GM18505 (cell line): ENCODE data around the gene SAP130.

ENCODE experiments used
- ATAC-seq: cut with Tn5 transposase; IDR thresholded peaks from one replicate; pipeline ENCODE4 v1.9.1; 2021; ENCODE audit not compliant: unreplicated experiment
- POLR2A ChIP-seq: IDR thresholded peaks from 4 replicates; pipeline ENCODE4 v1.6.1; 2011; ENCODE audit warnings: borderline replicate concordance; ENCODE audit not compliant: insufficient read depth, insufficient read length; ENCODE audit errors: extremely low read depth

Gene SAP130

GRCh38 chr2:127954857-127955256 lies 73.0 kb downstream of the SAP130 start:
- no peak for TF ChIP-seq POLR2A
- no peak for ATAC-seq

- ATAC-seq = no peak
Measured at GRCh38 chr2:127953849-127954248, 74.0 kb downstream of the SAP130 start.

GRCh38 chr2:127953128-127953718 lies 74.6 kb downstream of the SAP130 start:
- TF ChIP-seq POLR2A = no peak
- ATAC-seq = no peak

More at GRCh38 chr2:127953849-127954248, 74.0 kb downstream of the SAP130 start:
- TF ChIP-seq POLR2A = no peak

GRCh38 chr2:127951026-127951425 lies 76.8 kb downstream of the SAP130 start:
- ATAC-seq = no peak
- no peak for TF ChIP-seq POLR2A

GRCh38 chr2:127950264-127950663 lies 77.6 kb downstream of the SAP130 start:
- no peak for ATAC-seq
- TF ChIP-seq POLR2A = no peak

GRCh38 chr2:127945281-127945680 lies 82.6 kb downstream of the SAP130 start:
- no peak for ATAC-seq
- TF ChIP-seq POLR2A = no peak

- TF ChIP-seq POLR2A = no peak
- ATAC-seq = no peak
Measured at GRCh38 chr2:127943186-127943585, 84.7 kb downstream of the SAP130 start.

GRCh38 chr2:127942002-127942401 lies 85.9 kb downstream of the SAP130 start:
- TF ChIP-seq POLR2A = no peak

GRCh38 chr2:127941461-127941860 lies 86.4 kb downstream of the SAP130 start:
- no peak for TF ChIP-seq POLR2A
- no peak for ATAC-seq

More at GRCh38 chr2:127942002-127942401, 85.9 kb downstream of the SAP130 start:
- no peak for ATAC-seq

GRCh38 chr2:127940641-127941040 lies 87.2 kb downstream of the SAP130 start:
- no peak for TF ChIP-seq POLR2A
- no peak for ATAC-seq

- no peak for ATAC-seq
- no peak for TF ChIP-seq POLR2A
Measured at GRCh38 chr2:127935337-127935736, 92.5 kb downstream of the SAP130 start.

GRCh38 chr2:127932199-127932876 lies 95.5 kb downstream of the SAP130 start:
- TF ChIP-seq POLR2A = no peak
- ATAC-seq = no peak

- TF ChIP-seq POLR2A = no peak
- no peak for ATAC-seq
Measured at GRCh38 chr2:127929449-127929848, 98.4 kb downstream of the SAP130 start.

GRCh38 chr2:127927384-127927783 lies 100.5 kb downstream of the SAP130 start:
- TF ChIP-seq POLR2A = no peak
- ATAC-seq = no peak
